Body of pancreas (tissue), 4 donors: ENCODE results near the gene COL3A1. TPM values are rescaled to one million over a fixed set of nuclear protein-coding genes. Genes with fewer than 3 reads are reported as not detected.

Experiments
- ATAC-seq: fragments of 150-250 bp; one replicate; pipeline ENCODE4 v1.9.1; 2016
- DNase-seq, 4 donors: peaks; one replicate each; pipeline ENCODE4 v3.0.0-alpha.2; 2019
- H3K27ac ChIP-seq, 4 donors: fragments of 200-600 bp; sonication (generic); 1 replicate in 3 of 4; 2 replicates in 1 of 4; pipeline versions ENCODE4 v1.5.1 to v1.6.1; 2016 to 2019; ENCODE audit warnings: mild to moderate bottlenecking in 1 of 4, mixed read lengths in 1 of 4, moderate library complexity in 1 of 4
- H3K27me3 ChIP-seq, 2 donors: fragments of 200-600 bp; sonication (generic); one replicate each; pipeline ENCODE4 v1.6.0; 2016; ENCODE audit warnings: mild to moderate bottlenecking in 1 of 2
- H3K36me3 ChIP-seq, 2 donors: fragments of 200-600 bp; sonication (generic); replicated peaks in 1 of 2; 2 replicates each; pipeline ENCODE4 v1.5.1; 2016; ENCODE audit warnings: low read depth in 2 of 2; ENCODE audit not compliant: insufficient read depth in 1 of 2
- H3K4me1 ChIP-seq: fragments of 200-600 bp; sonication (generic); one replicate; pipeline ENCODE4 v1.6.0; 2016
- H3K4me3 ChIP-seq, 2 donors: fragments of 200-600 bp; sonication (generic); 1 replicate in 1 of 2; 2 replicates in 1 of 2; pipeline ENCODE4 v1.5.1; 2016 to 2019
- H3K9me3 ChIP-seq, 3 donors: fragments of 200-600 bp; sonication (generic); 1 replicate in 2 of 3; 2 replicates in 1 of 3; pipeline ENCODE4 v1.5.1; 2016
- POLR2A ChIP-seq, 3 donors: fragments of 450-650 bp; IDR thresholded peaks; one replicate each; pipeline ENCODE4 v1.6.1; 2016; ENCODE audit warnings: antibody characterized with exemption in 3 of 3, mild to moderate bottlenecking in 2 of 3
- WGBS, 2 donors: methylation state at CpG; one replicate each; pipeline ENCODE4 v1.1.5; 2017; 5-methylcytosine and 5-hydroxymethylcytosine counted together
- intact Hi-C: fragments of 100-400 bp; cut with DNase I; formaldehyde crosslinking; loops from one replicate; pipeline ENCODE4 v1.15.1; 2023
- total RNA-seq, 2 donors: library from RNA; depleted of rRNA; stranded (reverse); fragments of >200 nt; gene quantifications; one replicate each; pipeline ENCODE4 v1.1.0, GENCODE V29; 2016
- TF ChIP-seq, protein P1 (sequence below), 7 experiments: fragments of 450-650 bp in 4 of 7; fragments of 200-600 bp in 3 of 7; sonication (generic) in 3 of 7; IDR thresholded peaks; one replicate each; pipeline ENCODE4 v1.5.1; 2016 to 2019; ENCODE audit warnings: antibody characterized with exemption in 7 of 7

Gene COL3A1
- total RNA-seq, 2 donors from 2014 or later, result 54.7 to 77.5 TPM

DNA sequence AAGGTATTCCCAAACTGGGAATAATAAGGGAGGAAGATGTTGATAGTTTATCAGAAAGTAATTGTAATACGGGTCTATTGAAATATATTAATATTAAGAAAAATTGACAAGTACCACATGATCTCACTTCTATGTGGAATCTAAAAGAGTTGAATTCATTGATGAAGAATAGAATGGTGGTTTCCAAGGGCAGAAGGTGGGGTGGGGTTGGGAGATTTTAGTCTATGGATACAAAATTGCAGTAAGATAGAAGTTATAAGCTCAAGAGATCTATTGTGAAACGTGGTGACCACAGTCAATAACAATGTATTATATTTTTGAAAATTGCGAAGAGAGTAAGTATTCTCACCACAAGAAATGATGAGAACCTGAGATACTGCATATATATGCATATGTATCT is 38.9 kb downstream of the COL3A1 start:
- peaks cover 12% of the 10 kb centered on the region for H3K4me1 ChIP-seq
- H3K4me3 ChIP-seq, result no peak overlapping the region
- intact Hi-C loops, result no loop called here
- DNase-seq (no peak), ATAC-seq (no peak)
- H3K36me3 ChIP-seq, result no peaks in the 10 kb centered on the region
- WGBS, 2 donors, result 91 to 93% methylated on average over 3 of the region's 3 CpGs
- H3K9me3 ChIP-seq, result no peaks in the 10 kb centered on the region
- H3K27ac ChIP-seq, result no peak overlapping the region
- TF ChIP-seq, protein P1, sequence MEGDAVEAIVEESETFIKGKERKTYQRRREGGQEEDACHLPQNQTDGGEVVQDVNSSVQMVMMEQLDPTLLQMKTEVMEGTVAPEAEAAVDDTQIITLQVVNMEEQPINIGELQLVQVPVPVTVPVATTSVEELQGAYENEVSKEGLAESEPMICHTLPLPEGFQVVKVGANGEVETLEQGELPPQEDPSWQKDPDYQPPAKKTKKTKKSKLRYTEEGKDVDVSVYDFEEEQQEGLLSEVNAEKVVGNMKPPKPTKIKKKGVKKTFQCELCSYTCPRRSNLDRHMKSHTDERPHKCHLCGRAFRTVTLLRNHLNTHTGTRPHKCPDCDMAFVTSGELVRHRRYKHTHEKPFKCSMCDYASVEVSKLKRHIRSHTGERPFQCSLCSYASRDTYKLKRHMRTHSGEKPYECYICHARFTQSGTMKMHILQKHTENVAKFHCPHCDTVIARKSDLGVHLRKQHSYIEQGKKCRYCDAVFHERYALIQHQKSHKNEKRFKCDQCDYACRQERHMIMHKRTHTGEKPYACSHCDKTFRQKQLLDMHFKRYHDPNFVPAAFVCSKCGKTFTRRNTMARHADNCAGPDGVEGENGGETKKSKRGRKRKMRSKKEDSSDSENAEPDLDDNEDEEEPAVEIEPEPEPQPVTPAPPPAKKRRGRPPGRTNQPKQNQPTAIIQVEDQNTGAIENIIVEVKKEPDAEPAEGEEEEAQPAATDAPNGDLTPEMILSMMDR (IDR thresholded peaks at IDR 0.05), result no peak
- no peak for TF ChIP-seq POLR2A (IDR thresholded peaks at IDR 0.05)
- H3K27me3 ChIP-seq, result no peaks in the 10 kb centered on the region

GRCh38 chr2:189013671-189014448 is 39.7 kb downstream of the COL3A1 start:
- ATAC-seq, result no peak
- peaks cover 12% of the 10 kb centered on the region for H3K4me1 ChIP-seq
- H3K9me3 ChIP-seq, result no peaks in the 10 kb centered on the region
- H3K27me3 ChIP-seq, result no peaks in the 10 kb centered on the region
- H3K36me3 ChIP-seq, result no peaks in the 10 kb centered on the region
- TF ChIP-seq, protein P1 (IDR thresholded peaks at IDR 0.05), result no peak
- no peak for TF ChIP-seq POLR2A (IDR thresholded peaks at IDR 0.05)
- intact Hi-C loops, result no loop called here
- no peak for DNase-seq
- H3K27ac ChIP-seq, result peak overlapping the region in 1 of 4 donors; percentile 34
- WGBS, 2 donors, result 68 to 71% methylated on average over 2 of the region's 2 CpGs
- H3K4me3 ChIP-seq, result no peak overlapping the region

DNA sequence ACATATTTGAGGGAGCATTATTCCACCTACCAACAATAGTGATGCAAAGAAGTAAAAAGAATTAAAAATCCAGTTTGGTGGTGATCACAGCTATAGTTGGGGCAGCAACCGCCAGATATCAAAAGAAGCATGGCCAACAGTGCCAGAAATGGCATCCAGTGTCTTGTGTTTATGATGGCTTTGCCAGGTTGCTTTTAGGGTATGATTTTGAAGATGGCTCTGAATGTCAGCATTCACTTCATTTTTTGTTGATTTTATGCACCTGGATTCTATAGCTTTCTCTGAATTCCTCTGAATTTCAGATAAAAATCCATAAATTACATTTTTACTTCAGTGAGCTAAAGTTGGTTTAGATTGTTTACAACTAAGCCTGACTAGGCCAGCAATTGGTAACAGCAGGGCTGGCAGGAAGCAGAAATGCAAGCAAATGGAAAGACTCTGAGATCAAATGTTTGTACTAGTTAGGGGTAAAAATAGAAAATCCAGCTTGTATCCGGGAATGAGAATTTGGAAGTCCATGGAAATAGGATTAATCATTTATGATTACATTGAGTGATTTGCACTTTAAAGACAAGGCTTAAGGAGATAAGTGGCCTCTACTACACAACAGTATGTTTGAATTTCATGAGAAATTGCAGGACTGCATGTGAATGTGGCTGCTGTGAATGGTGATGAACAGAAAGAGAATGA is 40.4 kb downstream of the COL3A1 start:
- 43 to 53% methylated on average over 2 of the region's 2 CpGs for WGBS, 2 donors
- peak in 1 of 4 donors; percentile 16 for DNase-seq
- H3K27ac ChIP-seq, result peak overlapping the region in 2 of 4 donors; percentile 6 to 34

GRCh38 chr2:189015359-189015758 is 41.2 kb downstream of the COL3A1 start:
- 64 to 75% methylated on average over 1 of the region's 1 CpG for WGBS, 2 donors

More for the DNA sequence above, 40.4 kb downstream of the COL3A1 start:
- peaks cover 12% of the 10 kb centered on the region for H3K4me1 ChIP-seq
- no peak overlapping the region for H3K4me3 ChIP-seq
- no peak for TF ChIP-seq POLR2A (IDR thresholded peaks at IDR 0.05)
- TF ChIP-seq, protein P1 (IDR thresholded peaks at IDR 0.05), result no peak
- H3K27me3 ChIP-seq, result no peaks in the 10 kb centered on the region
- ATAC-seq, result peak; percentile 71
- H3K36me3 ChIP-seq, result no peaks in the 10 kb centered on the region
- intact Hi-C loops, result no loop called here
- H3K9me3 ChIP-seq, result no peaks in the 10 kb centered on the region

More at GRCh38 chr2:189015359-189015758, 41.2 kb downstream of the COL3A1 start:
- intact Hi-C loops, result no loop called here
- H3K4me1 ChIP-seq, result peaks cover 12% of the 10 kb centered on the region
- no peaks in the 10 kb centered on the region for H3K36me3 ChIP-seq
- H3K4me3 ChIP-seq, result no peak overlapping the region
- H3K27me3 ChIP-seq, result no peaks in the 10 kb centered on the region
- no peaks in the 10 kb centered on the region for H3K9me3 ChIP-seq
- no peak overlapping the region for H3K27ac ChIP-seq
- ATAC-seq, result no peak
- DNase-seq, result no peak
- TF ChIP-seq POLR2A (IDR thresholded peaks at IDR 0.05), result no peak
- TF ChIP-seq, protein P1 (IDR thresholded peaks at IDR 0.05), result no peak
